IPS-15b (cell line): ENCODE data around the gene ITGB3.
"Not testable (repeated sequence)": the region's sequence is repeated elsewhere in the genome, so short reads cannot be mapped to it uniquely, and the experiment has no call there.

Source experiments
- H3K27me3 ChIP-seq: one replicate; pipeline ENCODE4 v1.6.1; 2013; ENCODE audit warnings: low read length; ENCODE audit not compliant: control insufficient read depth, insufficient read depth
- H3K36me3 ChIP-seq: one replicate; pipeline ENCODE4 v1.6.1; 2013; ENCODE audit warnings: low read length; ENCODE audit not compliant: control insufficient read depth, insufficient read depth
- H3K4me1 ChIP-seq: one replicate; pipeline ENCODE4 v1.6.1; 2013; ENCODE audit warnings: mild to moderate bottlenecking, low read length; ENCODE audit not compliant: control insufficient read depth, insufficient read depth
- H3K4me3 ChIP-seq: one replicate; pipeline ENCODE4 v1.5.1; 2013; ENCODE audit warnings: low read depth, low read length
- H3K9ac ChIP-seq: one replicate; pipeline ENCODE4 v1.6.1; 2013; ENCODE audit warnings: low read depth, mild to moderate bottlenecking, low read length
- H3K9me3 ChIP-seq: one replicate; pipeline ENCODE4 v1.6.1; 2013; ENCODE audit warnings: mild to moderate bottlenecking, low read length; ENCODE audit not compliant: control insufficient read depth, insufficient read depth

ITGB3 gene

DNA sequence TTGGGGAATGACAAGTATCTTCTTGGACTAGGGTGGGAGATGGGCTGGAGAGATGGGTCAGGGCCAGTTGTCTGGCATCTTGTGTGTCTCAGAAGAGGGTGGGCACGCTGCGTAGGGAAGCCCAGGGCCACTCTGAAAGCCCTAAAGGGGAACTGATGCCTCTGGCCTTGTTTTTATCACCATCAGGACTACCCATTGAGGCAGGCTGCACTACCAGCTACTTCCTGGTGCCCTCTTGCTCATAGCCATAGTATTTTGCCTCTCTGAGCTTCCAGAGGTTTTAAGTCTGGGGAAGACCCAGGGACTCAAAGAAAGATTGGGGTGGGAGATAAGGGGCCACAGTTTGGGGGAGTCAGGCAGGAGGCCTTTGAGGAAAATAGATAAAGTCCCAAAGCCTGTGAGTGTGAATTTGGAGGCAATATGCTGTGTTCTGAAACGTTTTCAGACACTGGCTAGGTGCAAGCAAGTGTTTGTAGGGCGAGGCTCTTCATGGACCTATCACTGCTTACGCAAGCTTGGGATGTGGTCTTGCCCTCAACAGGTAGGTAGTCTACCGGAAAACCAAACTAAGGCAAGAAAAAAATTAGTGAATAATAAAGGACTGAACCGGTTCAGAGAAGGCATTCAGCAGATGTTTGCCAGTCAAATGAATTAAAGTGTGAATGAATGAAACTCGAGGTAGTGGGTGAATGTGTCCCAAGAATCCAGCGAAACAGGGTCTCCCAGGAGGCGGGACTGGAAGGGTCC, 688 bp upstream of the ITGB3 start:
- H3K36me3 ChIP-seq = no peaks in the 10 kb centered on the region

DNA sequence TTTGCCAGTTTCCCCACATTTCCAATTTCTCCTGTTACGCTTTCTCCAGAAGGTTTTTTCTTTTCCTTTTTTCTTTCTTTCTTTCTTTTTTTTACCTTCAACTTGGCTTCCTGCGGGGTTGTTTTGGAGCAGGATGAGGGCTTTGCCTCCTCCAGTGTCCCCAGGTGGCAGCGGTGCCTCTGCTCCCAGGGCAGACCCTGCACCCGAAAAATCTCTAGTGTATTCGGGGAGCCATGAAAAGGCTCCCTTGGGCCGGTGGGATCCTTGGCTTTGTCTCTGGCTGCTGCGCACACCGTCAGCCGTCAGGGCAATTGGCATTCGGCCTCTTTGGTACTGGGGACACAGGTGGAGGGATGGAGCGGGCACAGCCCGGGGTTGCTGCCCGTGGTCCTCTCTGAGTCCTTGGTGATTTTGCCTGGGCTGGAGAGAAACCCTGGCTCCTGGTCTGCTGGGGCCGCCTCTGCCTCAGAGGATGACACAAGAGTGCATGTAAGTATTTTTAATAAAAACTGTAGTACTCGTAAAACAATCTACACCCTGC, 846 bp downstream of the ITGB3 start:
- H3K27me3 ChIP-seq = peaks cover 51% of the 10 kb centered on the region
- no peaks in the 10 kb centered on the region for H3K9me3 ChIP-seq
- H3K4me3 ChIP-seq = peak overlapping the region; percentile 64
- no peaks in the 10 kb centered on the region for H3K36me3 ChIP-seq
- H3K4me1 ChIP-seq = peaks cover 2% of the 10 kb centered on the region
- H3K9ac ChIP-seq = no peak overlapping the region

More for the DNA sequence above, 688 bp upstream of the ITGB3 start:
- H3K4me3 ChIP-seq = peak overlapping the region; percentile 64
- peaks cover 47% of the 10 kb centered on the region for H3K27me3 ChIP-seq
- H3K9me3 ChIP-seq = no peaks in the 10 kb centered on the region
- no peaks in the 10 kb centered on the region for H3K4me1 ChIP-seq
- no peak overlapping the region for H3K9ac ChIP-seq

DNA sequence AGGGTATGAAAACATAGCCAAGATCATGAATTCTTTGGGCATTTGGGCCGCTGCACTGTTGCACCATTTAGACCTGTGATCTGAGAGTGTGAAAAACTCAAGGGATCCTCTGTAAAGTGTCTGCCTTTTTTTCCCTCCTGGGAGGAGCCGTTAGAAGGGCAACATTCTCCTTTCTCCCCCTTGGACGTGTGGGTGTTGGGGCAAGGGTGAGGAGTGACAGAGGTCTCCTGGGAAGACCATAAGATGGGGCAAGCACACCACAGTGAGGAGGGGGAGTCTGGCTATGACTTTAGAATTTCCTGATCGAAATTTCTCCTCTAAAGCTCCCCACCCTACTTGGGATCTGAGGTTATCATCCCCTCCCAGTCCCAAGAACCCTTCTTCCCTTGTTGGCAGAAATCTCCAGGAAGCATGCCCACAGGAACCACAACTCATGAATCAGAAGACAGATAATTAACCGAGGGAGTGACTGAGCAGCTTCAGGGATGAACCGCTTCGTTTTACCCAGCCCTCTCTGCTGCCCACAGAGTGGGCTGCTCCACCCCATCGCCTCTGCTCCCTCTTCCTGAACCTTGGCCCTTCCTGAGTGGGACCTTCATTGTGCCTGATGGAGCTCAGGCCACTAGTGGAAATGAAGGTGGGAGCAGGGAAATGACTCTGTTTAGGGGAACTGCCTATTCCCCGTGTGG, 4.2 kb downstream of the ITGB3 start:
- Histone ChIP-seq H3K9ac (no peak overlapping the region), H3K36me3 (no peaks in the 10 kb centered on the region), H3K4me1 (peaks cover 5% of the 10 kb centered on the region), H3K27me3 (peaks cover 42% of the 10 kb centered on the region), H3K4me3 (no peak overlapping the region), H3K9me3 (no peaks in the 10 kb centered on the region)

DNA sequence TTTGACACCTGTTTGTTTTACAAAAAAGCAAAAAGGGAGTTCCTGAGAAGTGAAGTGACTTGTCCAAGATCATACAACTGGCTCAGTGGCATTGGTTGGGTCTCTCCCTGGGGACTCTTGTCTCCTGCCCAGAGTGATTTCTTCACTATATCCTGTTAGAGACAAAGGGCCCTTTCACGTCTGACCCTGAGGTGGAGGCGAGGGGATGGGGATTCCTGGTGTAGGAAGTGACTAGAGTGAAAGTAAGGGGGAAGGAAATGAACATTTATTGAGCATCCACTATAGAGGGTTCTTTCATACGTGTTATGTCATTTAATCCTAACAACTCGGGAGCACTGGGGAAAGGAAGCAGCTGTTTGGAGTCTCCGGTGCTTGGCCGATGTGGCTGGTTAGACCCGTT, 9.0 kb downstream of the ITGB3 start:
- Histone ChIP-seq H3K36me3 (no peaks in the 10 kb centered on the region), H3K4me3 (no peak overlapping the region), H3K4me1 (peaks cover 5% of the 10 kb centered on the region), H3K9ac (no peak overlapping the region), H3K9me3 (no peaks in the 10 kb centered on the region), H3K27me3 (peaks cover 7% of the 10 kb centered on the region)

DNA sequence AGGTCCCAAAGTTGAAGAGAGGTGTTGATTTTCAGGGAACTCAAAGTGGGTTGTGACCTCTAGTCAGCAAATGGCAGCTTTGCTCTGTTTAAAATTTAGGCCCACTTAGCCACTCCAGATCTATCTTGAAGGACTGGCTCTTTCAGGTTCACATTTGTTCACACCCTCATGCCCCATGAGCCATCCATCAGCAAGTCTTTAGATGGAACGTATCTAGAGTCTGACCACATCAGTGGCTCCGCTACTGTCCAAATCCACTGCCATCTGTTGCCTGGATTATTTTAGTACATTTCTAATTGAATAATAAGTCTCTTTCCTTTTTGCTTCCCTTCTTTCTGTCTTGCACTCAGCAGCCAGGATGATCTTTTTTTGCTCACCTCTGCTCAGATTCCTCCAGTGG, 10.5 kb downstream of the ITGB3 start:
- H3K9ac ChIP-seq = no peak overlapping the region
- H3K9me3 ChIP-seq = peaks cover 4% of the 10 kb centered on the region
- no peak overlapping the region for H3K4me3 ChIP-seq
- H3K36me3 ChIP-seq = no peaks in the 10 kb centered on the region
- H3K4me1 ChIP-seq = peaks cover 3% of the 10 kb centered on the region
- no peaks in the 10 kb centered on the region for H3K27me3 ChIP-seq

DNA sequence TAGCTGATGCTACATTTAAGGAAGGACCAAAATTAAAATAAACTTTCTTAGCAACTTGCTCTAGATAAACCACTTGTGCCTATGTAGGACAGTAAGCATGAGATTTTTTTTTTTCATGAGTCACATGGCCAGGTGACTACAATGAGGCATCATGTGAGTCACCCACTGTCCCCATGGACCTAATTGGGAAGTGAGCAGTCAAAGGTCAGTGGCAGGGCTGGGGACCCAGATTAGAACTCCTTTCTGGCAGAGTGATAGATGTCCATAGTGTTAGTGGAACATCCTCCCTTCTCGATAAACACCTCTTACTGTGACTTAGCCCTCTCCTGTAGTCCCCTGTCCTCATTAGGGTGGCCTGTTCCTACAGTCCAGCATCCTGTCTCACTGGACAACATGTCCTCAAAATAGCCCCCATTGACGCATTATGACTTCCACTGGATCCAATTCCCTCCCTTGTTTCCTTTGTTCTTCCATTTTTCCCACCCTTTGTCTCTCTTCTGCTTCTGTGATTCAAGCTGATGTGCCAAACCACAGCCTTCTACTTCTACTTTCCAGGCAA, 12.4 kb downstream of the ITGB3 start:
- Histone ChIP-seq H3K36me3 (no peaks in the 10 kb centered on the region), H3K4me1 (no peaks in the 10 kb centered on the region), H3K4me3 (no peak overlapping the region), H3K9ac (no peak overlapping the region), H3K9me3 (peaks cover 4% of the 10 kb centered on the region), H3K27me3 (no peaks in the 10 kb centered on the region)

DNA sequence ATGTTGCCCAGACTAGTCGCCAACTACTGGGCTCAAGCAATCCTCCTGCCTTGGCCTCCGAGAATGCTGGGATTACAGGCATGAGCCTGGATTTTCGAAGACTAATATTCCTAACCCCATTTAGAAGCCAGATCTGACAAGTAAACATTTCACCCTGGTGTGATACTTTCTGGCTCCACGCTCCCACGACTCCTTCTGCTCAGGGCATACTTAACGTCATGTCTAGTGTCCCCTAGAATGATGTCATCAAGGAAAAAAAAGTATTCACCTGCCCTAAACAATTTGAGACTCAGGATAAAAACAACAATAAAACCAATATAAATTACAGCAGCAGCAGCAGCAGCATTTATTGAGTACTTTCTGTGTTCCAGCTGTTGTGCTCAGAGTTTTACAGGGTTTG, 13.2 kb downstream of the ITGB3 start:
- Histone ChIP-seq H3K27me3 (no peaks in the 10 kb centered on the region), H3K9me3 (peaks cover 4% of the 10 kb centered on the region), H3K4me1 (no peaks in the 10 kb centered on the region), H3K36me3 (no peaks in the 10 kb centered on the region), H3K9ac (no peak overlapping the region), H3K4me3 (no peak overlapping the region)

DNA sequence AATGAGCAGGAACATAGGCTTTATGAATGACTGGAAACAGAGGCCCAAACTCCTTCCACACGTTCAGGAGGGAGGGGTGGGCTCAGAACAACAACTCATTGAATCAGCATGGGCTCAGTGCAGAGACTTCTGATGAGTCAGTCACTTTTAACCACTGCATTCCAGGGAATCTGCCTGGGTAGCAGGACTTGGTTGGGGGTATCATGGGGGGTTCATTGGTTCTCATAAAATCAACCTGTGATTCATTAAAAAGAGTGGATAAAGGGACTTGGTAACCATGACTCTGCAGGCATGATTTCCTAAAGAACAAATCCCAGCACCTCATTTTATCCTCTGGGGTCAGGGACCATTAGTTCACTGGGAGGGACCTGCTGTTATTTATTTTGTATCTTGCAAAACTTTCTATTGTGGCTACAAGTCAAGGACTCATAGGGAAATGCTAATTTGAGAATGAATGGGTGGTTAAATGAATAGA, 13.8 kb downstream of the ITGB3 start:
- H3K9ac ChIP-seq = no peak overlapping the region
- H3K9me3 ChIP-seq = peaks cover 4% of the 10 kb centered on the region
- no peaks in the 10 kb centered on the region for H3K36me3 ChIP-seq
- no peaks in the 10 kb centered on the region for H3K27me3 ChIP-seq
- H3K4me3 ChIP-seq = no peak overlapping the region
- H3K4me1 ChIP-seq = no peaks in the 10 kb centered on the region

DNA sequence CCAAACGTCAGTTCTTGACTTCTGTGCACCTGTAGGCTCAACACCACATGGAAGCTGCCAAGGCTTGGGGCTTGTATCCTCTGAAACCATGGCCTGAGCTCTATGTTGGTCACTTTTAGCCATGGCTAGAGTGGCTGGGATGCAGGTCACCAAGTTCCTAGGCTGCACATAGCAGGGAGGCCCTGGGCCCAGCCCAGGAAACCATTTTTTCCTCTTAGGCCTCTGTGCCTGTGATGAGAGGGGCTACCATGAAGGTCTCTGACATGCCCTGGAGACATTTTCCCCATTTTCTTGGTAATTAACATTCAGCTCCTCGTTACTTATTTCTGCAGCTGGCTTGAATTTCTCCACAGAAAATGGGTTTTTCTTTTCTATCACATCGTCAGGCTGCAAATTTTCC, 15.3 kb downstream of the ITGB3 start:
- not testable (repeated sequence) for H3K4me3 ChIP-seq

DNA sequence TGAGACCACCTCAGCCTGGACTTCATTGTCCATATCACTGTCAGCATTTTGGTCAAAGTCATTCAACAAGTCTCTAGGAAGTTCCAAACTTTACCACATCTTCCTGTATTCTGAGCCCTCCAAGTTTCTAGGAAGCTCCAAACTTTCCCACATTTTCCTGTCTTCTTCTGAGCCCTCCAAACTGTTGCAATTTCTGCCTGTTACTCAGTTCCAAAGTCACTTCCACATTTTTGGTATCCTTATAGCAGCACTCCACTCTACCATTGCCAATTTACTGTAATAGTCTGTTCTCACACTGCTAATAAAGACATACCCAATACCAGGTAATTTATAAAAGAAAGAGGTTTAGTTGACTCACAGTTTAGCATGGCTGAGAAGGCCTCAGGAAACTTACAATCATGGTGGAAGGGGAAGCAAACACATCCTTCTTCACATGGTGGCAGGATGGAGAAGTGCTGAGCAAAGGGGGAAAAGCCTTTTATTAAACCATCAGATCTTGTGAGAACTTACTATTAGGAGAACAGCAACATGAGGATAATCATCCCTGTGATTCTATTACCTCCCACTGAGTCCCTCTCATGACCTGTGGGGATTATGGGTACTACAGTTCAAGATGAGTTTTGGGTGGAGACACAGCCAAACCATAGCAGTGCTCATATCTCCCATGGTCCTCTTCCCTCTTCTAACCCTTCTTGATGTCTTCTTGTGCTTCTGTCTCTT, 16.1 kb downstream of the ITGB3 start:
- H3K9me3 ChIP-seq, H3K4me3 ChIP-seq, H3K27me3 ChIP-seq: not testable (repeated sequence)

More for the DNA sequence above, 15.3 kb downstream of the ITGB3 start:
- H3K36me3 ChIP-seq, H3K9ac ChIP-seq, H3K4me1 ChIP-seq, H3K27me3 ChIP-seq, H3K9me3 ChIP-seq: not testable (repeated sequence)

DNA sequence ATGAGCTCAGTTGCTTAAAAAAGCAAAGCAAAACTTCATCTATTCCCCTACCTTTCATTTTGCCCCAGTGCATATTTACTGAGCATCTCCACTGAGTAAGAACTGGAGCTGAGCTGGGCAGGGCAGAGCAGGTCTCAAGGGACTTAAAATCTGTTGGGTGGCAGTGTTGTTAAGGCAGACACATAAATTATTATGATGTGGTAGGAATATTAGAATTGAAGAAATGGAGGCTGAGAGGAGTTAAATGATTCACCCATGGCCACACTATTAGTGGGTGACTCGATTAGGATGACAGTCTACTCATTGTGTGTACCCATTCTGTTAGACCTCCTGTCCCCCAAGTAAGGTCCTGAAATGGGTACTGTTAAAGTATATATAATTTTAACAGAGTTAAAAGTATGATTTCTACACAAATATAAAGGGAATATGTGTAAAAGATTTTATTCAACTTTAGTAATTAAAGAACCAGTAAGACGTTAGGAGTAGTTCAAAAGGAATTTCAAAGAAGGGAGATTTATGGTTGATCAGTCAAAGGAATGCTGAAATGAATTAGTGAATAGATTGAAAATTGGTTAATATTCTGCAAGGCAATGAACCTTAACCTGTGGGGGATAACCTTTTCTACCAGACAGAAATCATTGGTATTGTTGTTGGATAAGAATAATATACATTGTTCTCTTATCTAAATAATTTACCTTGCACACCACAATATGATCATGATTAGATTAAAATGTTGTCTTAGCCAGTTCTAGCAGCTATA, 17.5 kb downstream of the ITGB3 start:
- Histone ChIP-seq H3K9me3 (peaks cover 4% of the 10 kb centered on the region), H3K36me3 (no peaks in the 10 kb centered on the region), H3K4me1 (peaks cover 13% of the 10 kb centered on the region), H3K9ac (no peak overlapping the region), H3K27me3 (no peaks in the 10 kb centered on the region), H3K4me3 (no peak overlapping the region)

More for the DNA sequence above, 16.1 kb downstream of the ITGB3 start:
- H3K36me3 ChIP-seq, H3K4me1 ChIP-seq, H3K9ac ChIP-seq: not testable (repeated sequence)
